Testis (tissue), 3 donors: ENCODE measurements around the gene UHMK1. TPM values are rescaled to one million over a fixed set of nuclear protein-coding genes. Genes with fewer than 3 reads are reported as not detected.

Experiments used
- DNase-seq: peaks from one replicate; pipeline ENCODE4 v3.0.0-alpha.2; 2019
- H3K27ac ChIP-seq, 2 donors: fragments of 200-600 bp; sonication (generic); one replicate each; pipeline ENCODE4 v1.5.1; 2019
- H3K27me3 ChIP-seq: fragments of 200-600 bp; sonication (generic); one replicate; pipeline ENCODE4 v1.5.1; 2019
- H3K36me3 ChIP-seq: fragments of 200-600 bp; sonication (generic); one replicate; pipeline ENCODE4 v1.5.1; 2017; ENCODE audit warnings: low read depth; ENCODE audit errors: missing control alignments
- H3K4me1 ChIP-seq: fragments of 200-600 bp; sonication (generic); one replicate; pipeline ENCODE4 v1.5.1; 2019
- H3K4me3 ChIP-seq, 2 donors: fragments of 200-600 bp; sonication (generic); one replicate each; pipeline ENCODE4 v1.5.1; 2017 to 2019
- H3K9me3 ChIP-seq: fragments of 200-600 bp; sonication (generic); one replicate; pipeline ENCODE4 v1.5.1; 2017
- POLR2A ChIP-seq: fragments of 450-650 bp; IDR thresholded peaks from one replicate; pipeline ENCODE4 v1.6.1; 2017; ENCODE audit warnings: antibody characterized with exemption, mild to moderate bottlenecking, moderate library complexity
- WGBS, 2 donors: methylation state at CpG; one replicate each; pipeline ENCODE4 v1.1.5; 2018; 5-methylcytosine and 5-hydroxymethylcytosine counted together
- intact Hi-C: fragments of 100-400 bp; cut with DNase I; formaldehyde crosslinking; loops from one replicate; pipeline ENCODE4 v1.15.1; 2023; ENCODE audit warnings: low total_unique reads
- polyA plus RNA-seq: library from polyadenylated mRNA; stranded (reverse); fragments of 350-450 nt; fragmentation: Illumina TruSeq; extraction: RNeasy Lipid Tissue Mini Kit (QIAGEN cat#74804); gene quantifications from one replicate; pipeline ENCODE4 v1.2.3, GENCODE V29; 2014; ENCODE audit warnings: low read depth, low replicate concordance; ENCODE audit not compliant: insufficient read depth
- total RNA-seq, 2 donors: library from RNA; depleted of rRNA; stranded (reverse); fragments of >200 nt; gene quantifications; one replicate each; pipeline ENCODE4 v1.2.3, GENCODE V29; 2016
- TF ChIP-seq, protein P1 (sequence below), 3 experiments: fragments of 450-650 bp in 2 of 3; fragments of 200-600 bp in 1 of 3; sonication (generic) in 1 of 3; IDR thresholded peaks; one replicate each; pipeline ENCODE4 v1.5.1; 2016 to 2019; ENCODE audit warnings: antibody characterized with exemption in 3 of 3, mild to moderate bottlenecking in 2 of 3, moderate library complexity in 1 of 3

UHMK1 gene
- total and polyA plus RNA-seq, 3 donors from 2014 or later: 23.2 to 36.9 (median 35.8) TPM

DNA sequence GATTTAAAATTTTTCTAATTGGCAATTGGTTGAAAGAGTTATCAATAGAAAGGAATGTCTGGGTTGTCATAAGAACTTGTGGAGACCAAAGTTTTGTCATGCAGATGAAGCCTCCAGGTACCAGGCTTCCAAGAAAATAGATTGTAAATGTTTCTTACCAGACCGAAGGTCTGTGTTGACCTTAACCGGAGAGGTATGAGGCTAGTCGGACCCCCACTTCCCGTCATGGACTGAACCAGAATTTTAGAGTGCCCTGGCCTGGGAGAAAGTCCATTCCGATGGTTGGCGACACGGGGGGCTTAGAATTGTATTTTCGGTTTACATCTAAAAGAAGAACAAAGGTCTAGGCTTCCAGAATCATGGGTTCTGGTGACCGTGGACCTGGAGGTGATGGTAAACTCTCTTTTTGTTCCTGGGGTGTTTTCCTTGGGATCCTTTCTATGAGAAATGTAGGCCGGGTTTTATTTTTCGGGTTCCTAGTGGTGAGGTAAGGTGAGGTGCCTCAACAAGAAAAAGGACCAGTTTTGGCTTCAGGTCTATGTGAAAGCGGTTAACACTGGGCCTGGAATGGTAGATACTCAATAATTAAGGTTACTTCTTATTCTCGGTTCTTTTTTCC, 405 bp upstream of the UHMK1 start:
- TF ChIP-seq, protein P1, sequence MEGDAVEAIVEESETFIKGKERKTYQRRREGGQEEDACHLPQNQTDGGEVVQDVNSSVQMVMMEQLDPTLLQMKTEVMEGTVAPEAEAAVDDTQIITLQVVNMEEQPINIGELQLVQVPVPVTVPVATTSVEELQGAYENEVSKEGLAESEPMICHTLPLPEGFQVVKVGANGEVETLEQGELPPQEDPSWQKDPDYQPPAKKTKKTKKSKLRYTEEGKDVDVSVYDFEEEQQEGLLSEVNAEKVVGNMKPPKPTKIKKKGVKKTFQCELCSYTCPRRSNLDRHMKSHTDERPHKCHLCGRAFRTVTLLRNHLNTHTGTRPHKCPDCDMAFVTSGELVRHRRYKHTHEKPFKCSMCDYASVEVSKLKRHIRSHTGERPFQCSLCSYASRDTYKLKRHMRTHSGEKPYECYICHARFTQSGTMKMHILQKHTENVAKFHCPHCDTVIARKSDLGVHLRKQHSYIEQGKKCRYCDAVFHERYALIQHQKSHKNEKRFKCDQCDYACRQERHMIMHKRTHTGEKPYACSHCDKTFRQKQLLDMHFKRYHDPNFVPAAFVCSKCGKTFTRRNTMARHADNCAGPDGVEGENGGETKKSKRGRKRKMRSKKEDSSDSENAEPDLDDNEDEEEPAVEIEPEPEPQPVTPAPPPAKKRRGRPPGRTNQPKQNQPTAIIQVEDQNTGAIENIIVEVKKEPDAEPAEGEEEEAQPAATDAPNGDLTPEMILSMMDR (IDR thresholded peaks at IDR 0.05): peak in 1 of 3 experiments; percentile 12
- TF ChIP-seq POLR2A: no peak
- Histone ChIP-seq H3K27ac (peak overlapping the region; percentile 85 to 92), H3K4me3 (peak overlapping the region; percentile 88 to 89), H3K9me3 (no peaks in the 10 kb centered on the region), H3K4me1 (no peaks in the 10 kb centered on the region), H3K36me3 (no peaks in the 10 kb centered on the region), H3K27me3 (no peaks in the 10 kb centered on the region)
- 20 to 30% methylated on average over 13 of the region's 13 CpGs for WGBS, 2 donors
- intact Hi-C loops: no loop called here
- peak; percentile 18 for DNase-seq

DNA sequence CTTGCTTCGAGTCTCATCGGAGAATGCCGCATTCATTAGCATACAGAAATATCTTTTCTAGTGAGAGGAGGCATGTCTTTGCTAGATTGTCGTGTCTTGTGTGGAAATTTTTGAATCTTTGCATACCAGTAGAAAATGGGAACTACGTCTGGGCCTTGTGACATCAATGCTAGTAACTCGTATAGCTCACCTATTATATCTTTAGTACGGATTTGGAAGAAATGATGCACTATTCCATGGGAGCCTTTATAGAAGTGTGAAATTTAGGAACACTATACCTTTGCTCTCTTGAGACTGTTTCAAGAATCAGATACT, 835 bp downstream of the UHMK1 start:
- H3K36me3 ChIP-seq: no peaks in the 10 kb centered on the region
- intact Hi-C loops: no loop called here
- TF ChIP-seq, protein P1 (IDR thresholded peaks at IDR 0.05): no peak
- TF ChIP-seq POLR2A: no peak
- H3K9me3 ChIP-seq: no peaks in the 10 kb centered on the region
- peak overlapping the region; percentile 85 to 92 for H3K27ac ChIP-seq
- WGBS, 2 donors: 0 to 1% methylated on average over 7 of the region's 7 CpGs
- H3K27me3 ChIP-seq: no peaks in the 10 kb centered on the region
- no peak for DNase-seq
- no peaks in the 10 kb centered on the region for H3K4me1 ChIP-seq
- H3K4me3 ChIP-seq: peak overlapping the region; percentile 88 to 89

- Histone ChIP-seq H3K36me3 (no peaks in the 10 kb centered on the region), H3K4me1 (no peaks in the 10 kb centered on the region)
- no peak for DNase-seq
Observed at GRCh38 chr1:162500805-162501204, 3.2 kb downstream of the UHMK1 start.

DNA sequence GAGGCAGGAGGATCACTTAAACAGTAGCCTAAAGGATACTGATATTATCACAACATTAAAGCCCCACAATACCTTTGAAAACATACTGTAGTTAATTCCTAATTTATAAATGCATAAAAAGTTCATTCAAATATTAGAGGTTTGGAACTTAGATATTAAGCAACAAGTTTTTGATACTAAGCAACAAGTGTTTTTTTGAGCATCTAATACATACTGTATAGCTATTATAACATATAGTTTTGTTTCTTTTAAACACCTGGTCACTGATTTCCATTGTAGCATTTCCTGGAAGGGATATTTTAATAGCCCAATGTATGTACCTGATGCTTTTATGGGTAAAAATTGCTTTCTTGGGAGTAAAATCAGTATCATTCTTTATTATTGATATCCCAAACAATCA, 4.5 kb downstream of the UHMK1 start:
- intact Hi-C loops: no loop called here
- Histone ChIP-seq H3K4me3 (no peak overlapping the region), H3K27ac (no peak overlapping the region), H3K27me3 (no peaks in the 10 kb centered on the region), H3K4me1 (no peaks in the 10 kb centered on the region), H3K9me3 (no peaks in the 10 kb centered on the region), H3K36me3 (no peaks in the 10 kb centered on the region)
- DNase-seq: no peak
- TF ChIP-seq, protein P1 (IDR thresholded peaks at IDR 0.05): no peak
- TF ChIP-seq POLR2A: no peak

More at GRCh38 chr1:162500805-162501204, 3.2 kb downstream of the UHMK1 start:
- Histone ChIP-seq H3K4me3 (no peak overlapping the region), H3K27ac (no peak overlapping the region), H3K9me3 (no peaks in the 10 kb centered on the region), H3K27me3 (no peaks in the 10 kb centered on the region)
- TF ChIP-seq, protein P1 (IDR thresholded peaks at IDR 0.05): no peak
- TF ChIP-seq POLR2A: no peak
- 80 to 84% methylated on average over 2 of the region's 2 CpGs for WGBS, 2 donors
- intact Hi-C loops: no loop called here

- Histone ChIP-seq H3K4me3 (no peak overlapping the region), H3K27ac (no peak overlapping the region), H3K4me1 (no peaks in the 10 kb centered on the region), H3K27me3 (no peaks in the 10 kb centered on the region), H3K9me3 (no peaks in the 10 kb centered on the region), H3K36me3 (no peaks in the 10 kb centered on the region)
- TF ChIP-seq, protein P1 (IDR thresholded peaks at IDR 0.05): no peak
- no peak for TF ChIP-seq POLR2A
- 98% methylated on average over 5 of the region's 5 CpGs for WGBS, 2 donors
- no peak for DNase-seq
- intact Hi-C loops: no loop called here
Observed at GRCh38 chr1:162502928-162503327, 5.3 kb downstream of the UHMK1 start.
